GM18498 (cell line): ENCODE results near the gene LIM2.
"Not testable (repeated sequence)": the region's sequence is repeated elsewhere in the genome, so short reads cannot be mapped to it uniquely, and the experiment has no call there.

Source experiments
- ATAC-seq: cut with Tn5 transposase; IDR thresholded peaks from one replicate; pipeline ENCODE4 v1.9.1; 2021; ENCODE audit warnings: mild to moderate bottlenecking, moderate library complexity; ENCODE audit not compliant: unreplicated experiment

LIM2 gene

GRCh38 chr19:51387924-51388389 is at the start of gene LIM2:
Gene LIM2 (minus strand): TSS chr19:51387974. CDS start chr19:51387443, 531 bp downstream.
- ATAC-seq, result no peak

- ATAC-seq, result no peak
These were observed 46.7 kb upstream of the LIM2 start for GRCh38 chr19:51434456-51434855.

GRCh38 chr19:51433043-51433442 is 45.3 kb upstream of the LIM2 start:
- no peak for ATAC-seq

- ATAC-seq, result no peak
These were observed 43.4 kb upstream of the LIM2 start for GRCh38 chr19:51431124-51431523.

GRCh38 chr19:51430221-51430620 is 42.4 kb upstream of the LIM2 start:
- ATAC-seq, result no peak

- no peak for ATAC-seq
These were observed 39.4 kb upstream of the LIM2 start for GRCh38 chr19:51427201-51427600.

- ATAC-seq, result peak; percentile 55
These were observed 34.3 kb upstream of the LIM2 start for GRCh38 chr19:51422053-51422448.

- ATAC-seq, result no peak
These were observed 33.7 kb upstream of the LIM2 start for GRCh38 chr19:51421229-51422052.

- ATAC-seq, result not testable (repeated sequence)
These were observed 32.7 kb upstream of the LIM2 start for GRCh38 chr19:51420511-51420910.

- no peak for ATAC-seq
These were observed 30.9 kb upstream of the LIM2 start for GRCh38 chr19:51418707-51419106.

GRCh38 chr19:51417810-51418157 is 30.0 kb upstream of the LIM2 start:
- ATAC-seq, result peak; percentile 34

- peak; percentile 73 for ATAC-seq
These were observed 29.5 kb upstream of the LIM2 start, which contains the start of gene SIGLEC10 for GRCh38 chr19:51417107-51417809. Gene SIGLEC10 (minus strand): TSS chr19:51417642. CDS start chr19:51417581, 61 bp downstream.

- ATAC-seq, result not testable (repeated sequence)
These were observed 28.6 kb upstream of the LIM2 start for GRCh38 chr19:51416422-51416821.

- ATAC-seq, result no peak
These were observed 27.4 kb upstream of the LIM2 start for GRCh38 chr19:51415187-51415586.

GRCh38 chr19:51410950-51411748 is 23.4 kb upstream of the LIM2 start:
- ATAC-seq, result no peak

- no peak for ATAC-seq
These were observed 19.8 kb upstream of the LIM2 start for GRCh38 chr19:51407511-51408131.

GRCh38 chr19:51402117-51402516 is 14.3 kb upstream of the LIM2 start:
- no peak for ATAC-seq

- not testable (repeated sequence) for ATAC-seq
These were observed 12.2 kb upstream of the LIM2 start for GRCh38 chr19:51399936-51400335.

GRCh38 chr19:51399231-51399630 is 11.5 kb upstream of the LIM2 start:
- no peak for ATAC-seq

- no peak for ATAC-seq
These were observed 10.4 kb upstream of the LIM2 start for GRCh38 chr19:51398096-51398704.
